Astrocyte (in vitro differentiated cells and primary cell): ENCODE measurements around the gene CSF1R. TPM values are rescaled to one million over a fixed set of nuclear protein-coding genes. Genes with fewer than 3 reads are reported as not detected.
A peak's percentile ranks its signal among the peaks of the same experiment; 100 is the strongest.

Source experiments
- DNase-seq: peaks from one replicate; pipeline ENCODE4 v3.0.0-alpha.2; 2010; ENCODE audit warnings: low read depth
- FAIRE-seq: peaks from 2 replicates; lab custom pipeline; 2011; peaks lifted over from hg19 to GRCh38; lab: Jason Lieb, UNC
- H2AFZ ChIP-seq: 2 replicates; pipeline ENCODE4 v1.6.0; 2012; ENCODE audit warnings: low read depth, low read length, inconsistent platforms
- H3K27ac ChIP-seq: 2 replicates; pipeline ENCODE4 v1.5.1; 2011; ENCODE audit warnings: low read depth, low read length, inconsistent platforms
- H3K27me3 ChIP-seq: 2 replicates; pipeline ENCODE4 v1.6.0; 2011; ENCODE audit warnings: low read length, inconsistent platforms; ENCODE audit not compliant: insufficient read depth
- H3K36me3 ChIP-seq: 2 replicates; pipeline ENCODE4 v1.5.1; 2011; ENCODE audit warnings: low read length, inconsistent platforms; ENCODE audit not compliant: insufficient read depth
- H3K4me1 ChIP-seq: 2 replicates; pipeline ENCODE4 v1.5.1; 2011; ENCODE audit warnings: low read length, inconsistent platforms; ENCODE audit not compliant: insufficient read depth
- H3K4me2 ChIP-seq: 2 replicates; pipeline ENCODE4 v1.6.0; 2012; ENCODE audit warnings: low read length, inconsistent platforms
- H3K4me3 ChIP-seq: 2 replicates; pipeline ENCODE4 v1.5.1; 2011; ENCODE audit warnings: low read depth, mild to moderate bottlenecking, low read length, inconsistent platforms; ENCODE audit not compliant: insufficient read depth
- H3K79me2 ChIP-seq: 2 replicates; pipeline ENCODE4 v1.6.0; 2012; ENCODE audit warnings: mild to moderate bottlenecking, low read length, inconsistent platforms; ENCODE audit not compliant: insufficient read depth
- H3K9ac ChIP-seq: 2 replicates; pipeline ENCODE4 v1.6.0; 2012; ENCODE audit warnings: mild to moderate bottlenecking, low read length, inconsistent platforms
- H3K9me3 ChIP-seq: 2 replicates; pipeline ENCODE4 v1.5.1; 2012; ENCODE audit warnings: low read depth, mild to moderate bottlenecking, low read length, inconsistent platforms; ENCODE audit not compliant: insufficient read depth
- H4K20me1 ChIP-seq: 2 replicates; pipeline ENCODE4 v1.6.0; 2012; ENCODE audit warnings: low read length, inconsistent platforms; ENCODE audit not compliant: insufficient read depth
- H3K27ac Mint-ChIP-seq: one replicate; pipeline ENCODE4 v1.8.0; 2021; ENCODE audit warnings: mild to moderate bottlenecking, mixed read lengths; ENCODE audit not compliant: unreplicated experiment
- H3K27me3 Mint-ChIP-seq: one replicate; pipeline ENCODE4 v1.8.0; 2021; ENCODE audit warnings: low read depth, mixed read lengths; ENCODE audit not compliant: unreplicated experiment
- H3K36me3 Mint-ChIP-seq: one replicate; pipeline ENCODE4 v1.8.0; 2021; ENCODE audit warnings: low read depth, mixed read lengths; ENCODE audit not compliant: unreplicated experiment
- H3K4me1 Mint-ChIP-seq: one replicate; pipeline ENCODE4 v1.8.0; 2021; ENCODE audit warnings: low read depth, mixed read lengths; ENCODE audit not compliant: unreplicated experiment
- H3K4me3 Mint-ChIP-seq: one replicate; pipeline ENCODE4 v1.8.0; 2021; ENCODE audit warnings: mild to moderate bottlenecking, moderate library complexity, mixed read lengths; ENCODE audit not compliant: unreplicated experiment
- H3K9me3 Mint-ChIP-seq: one replicate; pipeline ENCODE4 v1.8.0; 2021; ENCODE audit warnings: mild to moderate bottlenecking, mixed read lengths; ENCODE audit not compliant: unreplicated experiment
- EZH2 ChIP-seq: IDR thresholded peaks from 2 replicates; pipeline ENCODE4 v1.6.1; 2012; ENCODE audit warnings: mild to moderate bottlenecking, low read length, inconsistent platforms; ENCODE audit not compliant: insufficient read depth
- total RNA-seq: library from RNA; stranded (reverse); gene quantifications from 2 replicates; pipeline ENCODE4 v1.2.1, GENCODE V29; 2021
- TF ChIP-seq, protein P1 (sequence below): IDR thresholded peaks from 2 replicates; pipeline ENCODE4 v1.5.1; 2011; ENCODE audit warnings: low read depth, mild to moderate bottlenecking, inconsistent platforms, low read length, moderate library complexity; ENCODE audit not compliant: insufficient read depth

CSF1R gene
- total RNA-seq, 1 donor from 2014 or later: 1.4 TPM

DNA sequence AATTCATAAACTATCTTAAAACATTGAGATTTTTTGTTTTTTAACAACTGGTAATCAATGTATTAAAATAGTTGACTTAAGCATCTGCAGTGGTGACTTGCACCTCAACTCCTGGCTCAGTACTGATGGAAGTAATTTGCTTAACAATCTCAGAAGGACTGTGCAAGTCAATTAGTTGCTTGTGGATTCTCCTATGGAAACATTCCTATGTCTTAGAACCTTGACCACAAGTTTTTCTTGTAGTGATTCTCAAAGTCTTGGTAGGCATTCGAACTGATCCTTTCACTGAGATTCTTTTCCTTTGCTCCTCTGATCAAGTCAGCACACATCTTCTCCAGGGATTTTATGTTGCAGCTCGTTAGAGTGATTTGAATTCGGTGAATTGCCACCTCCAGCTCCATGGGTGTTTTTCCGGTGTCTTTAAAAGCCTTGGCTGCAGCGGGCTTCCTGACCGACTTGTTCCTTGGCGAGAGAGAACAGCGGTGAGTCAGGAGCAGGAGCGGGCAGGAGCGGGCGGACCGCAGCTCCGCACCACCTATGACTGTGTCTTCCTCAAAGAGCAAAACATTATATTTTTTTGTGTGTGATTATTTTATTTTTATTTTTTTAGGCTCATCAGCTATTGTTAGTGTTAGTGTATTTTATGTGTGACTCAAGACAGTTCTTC lies 64.7 kb downstream of the CSF1R start:
- Histone ChIP-seq H3K9ac (peak overlapping the region; percentile 67), H2AFZ (no peak overlapping the region), H3K27me3 (no peaks in the 10 kb centered on the region), H3K36me3 (peaks cover 56% of the 10 kb centered on the region), H3K4me3 (peak overlapping the region; percentile 35), H3K27ac (peak overlapping the region; percentile 79), H3K4me2 (peak overlapping the region; percentile 80), H3K4me1 (peaks cover 37% of the 10 kb centered on the region), H3K9me3 (no peaks in the 10 kb centered on the region), H4K20me1 (peaks cover 10% of the 10 kb centered on the region), H3K79me2 (peaks cover 20% of the 10 kb centered on the region)
- DNase-seq (peak; percentile 84), FAIRE-seq (peak; percentile 65)
- peak overlapping the region; percentile 95 for H3K27ac Mint-ChIP-seq
- H3K36me3 Mint-ChIP-seq: peaks cover 22% of the 10 kb centered on the region
- H3K27me3 Mint-ChIP-seq: no peaks in the 10 kb centered on the region
- TF ChIP-seq, protein P1, sequence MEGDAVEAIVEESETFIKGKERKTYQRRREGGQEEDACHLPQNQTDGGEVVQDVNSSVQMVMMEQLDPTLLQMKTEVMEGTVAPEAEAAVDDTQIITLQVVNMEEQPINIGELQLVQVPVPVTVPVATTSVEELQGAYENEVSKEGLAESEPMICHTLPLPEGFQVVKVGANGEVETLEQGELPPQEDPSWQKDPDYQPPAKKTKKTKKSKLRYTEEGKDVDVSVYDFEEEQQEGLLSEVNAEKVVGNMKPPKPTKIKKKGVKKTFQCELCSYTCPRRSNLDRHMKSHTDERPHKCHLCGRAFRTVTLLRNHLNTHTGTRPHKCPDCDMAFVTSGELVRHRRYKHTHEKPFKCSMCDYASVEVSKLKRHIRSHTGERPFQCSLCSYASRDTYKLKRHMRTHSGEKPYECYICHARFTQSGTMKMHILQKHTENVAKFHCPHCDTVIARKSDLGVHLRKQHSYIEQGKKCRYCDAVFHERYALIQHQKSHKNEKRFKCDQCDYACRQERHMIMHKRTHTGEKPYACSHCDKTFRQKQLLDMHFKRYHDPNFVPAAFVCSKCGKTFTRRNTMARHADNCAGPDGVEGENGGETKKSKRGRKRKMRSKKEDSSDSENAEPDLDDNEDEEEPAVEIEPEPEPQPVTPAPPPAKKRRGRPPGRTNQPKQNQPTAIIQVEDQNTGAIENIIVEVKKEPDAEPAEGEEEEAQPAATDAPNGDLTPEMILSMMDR: no peak
- TF ChIP-seq EZH2: no peak
- H3K9me3 Mint-ChIP-seq: no peaks in the 10 kb centered on the region
- H3K4me3 Mint-ChIP-seq: peak overlapping the region; percentile 74
- H3K4me1 Mint-ChIP-seq: peaks cover 36% of the 10 kb centered on the region

- H3K36me3 Mint-ChIP-seq: peaks cover 33% of the 10 kb centered on the region
- Histone ChIP-seq H3K79me2 (peaks cover 30% of the 10 kb centered on the region), H3K36me3 (peaks cover 53% of the 10 kb centered on the region), H3K9me3 (peaks cover 1% of the 10 kb centered on the region), H3K27me3 (no peaks in the 10 kb centered on the region), H3K9ac (no peak overlapping the region), H2AFZ (no peak overlapping the region), H4K20me1 (peaks cover 14% of the 10 kb centered on the region), H3K4me2 (no peak overlapping the region), H3K4me1 (peaks cover 37% of the 10 kb centered on the region), H3K27ac (no peak overlapping the region), H3K4me3 (no peak overlapping the region)
- TF ChIP-seq, protein P1: no peak
- no peak for TF ChIP-seq EZH2
- no peaks in the 10 kb centered on the region for H3K27me3 Mint-ChIP-seq
- H3K27ac Mint-ChIP-seq: peak overlapping the region; percentile 43
- H3K4me3 Mint-ChIP-seq: peak overlapping the region; percentile 27
- H3K4me1 Mint-ChIP-seq: peaks cover 36% of the 10 kb centered on the region
- FAIRE-seq: no peak
- DNase-seq: no peak
- H3K9me3 Mint-ChIP-seq: peaks cover 2% of the 10 kb centered on the region
Observed at GRCh38 chr5:150020249-150020648, 66.1 kb downstream of the CSF1R start.
